H9 (cell line): ENCODE results near the gene ZNF816. TPM values are rescaled to one million over a fixed set of nuclear protein-coding genes. Genes with fewer than 3 reads are reported as not detected.

Experiments
- DNase-seq: peaks from one replicate; pipeline ENCODE4 v3.0.0-alpha.2; 2017
- H2AFZ ChIP-seq: one replicate; pipeline ENCODE4 v1.6.1; 2013; ENCODE audit warnings: mild to moderate bottlenecking, low read length, control low read depth, moderate library complexity
- H2AK5ac ChIP-seq: 2 replicates; pipeline ENCODE4 v1.6.1; 2013; ENCODE audit warnings: low read length, control low read depth, mixed read lengths; ENCODE audit not compliant: insufficient read length
- H2BK120ac ChIP-seq: one replicate; pipeline ENCODE4 v1.6.1; 2013; ENCODE audit warnings: low read depth, mild to moderate bottlenecking, low read length, control low read depth, inconsistent platforms; ENCODE audit not compliant: poor library complexity, severe bottlenecking
- H2BK12ac ChIP-seq: 2 replicates; pipeline ENCODE4 v1.6.1; 2013; ENCODE audit warnings: low read length, control low read depth, mixed read lengths, low read depth; ENCODE audit not compliant: insufficient read length
- H2BK15ac ChIP-seq: 2 replicates; pipeline ENCODE4 v1.6.1; 2013; ENCODE audit warnings: low read depth, low read length, control low read depth
- H2BK20ac ChIP-seq: one replicate; pipeline ENCODE4 v1.6.1; 2013; ENCODE audit warnings: low read depth, mild to moderate bottlenecking, low read length, control low read depth, inconsistent platforms; ENCODE audit not compliant: poor library complexity, severe bottlenecking
- H2BK5ac ChIP-seq: 2 replicates; pipeline ENCODE4 v1.6.1; 2013; ENCODE audit warnings: low read length, control low read depth, mixed read lengths; ENCODE audit not compliant: insufficient read length
- H3K14ac ChIP-seq: 2 replicates; pipeline ENCODE4 v1.6.1; 2013; ENCODE audit warnings: low read length, control low read depth; ENCODE audit not compliant: insufficient read depth
- H3K18ac ChIP-seq: 2 replicates; pipeline ENCODE4 v1.6.1; 2013; ENCODE audit warnings: low read depth, mild to moderate bottlenecking, mixed read lengths, low read length, control low read depth; ENCODE audit not compliant: insufficient read length
- H3K23ac ChIP-seq: 2 replicates; pipeline ENCODE4 v1.6.1; 2013; ENCODE audit warnings: low read length, control low read depth, mixed read lengths, low read depth; ENCODE audit not compliant: insufficient read length
- H3K23me2 ChIP-seq: 2 replicates; pipeline ENCODE4 v1.6.1; 2013; ENCODE audit warnings: low read depth, mild to moderate bottlenecking, mixed read lengths, low read length, control low read depth; ENCODE audit not compliant: insufficient read length, poor library complexity, severe bottlenecking
- H3K27ac ChIP-seq: 2 replicates; pipeline ENCODE4 v1.5.1; 2013; ENCODE audit warnings: low read length, control low read depth, mixed read lengths, low read depth; ENCODE audit not compliant: insufficient read length
- H3K27me3 ChIP-seq: 2 replicates; pipeline ENCODE4 v1.6.1; 2013; ENCODE audit warnings: low read length, control low read depth, inconsistent platforms; ENCODE audit not compliant: insufficient read depth
- H3K4ac ChIP-seq: 2 replicates; pipeline ENCODE4 v1.6.1; 2013; ENCODE audit warnings: low read depth, mild to moderate bottlenecking, control low read depth, inconsistent platforms, low read length, moderate library complexity
- H3K4me1 ChIP-seq: 2 replicates; pipeline ENCODE4 v1.6.1; 2013; ENCODE audit warnings: low read length, control low read depth, inconsistent platforms; ENCODE audit not compliant: insufficient read depth
- H3K4me2 ChIP-seq: 2 replicates; pipeline ENCODE4 v1.6.1; 2013; ENCODE audit warnings: low read length, control low read depth, mixed read lengths; ENCODE audit not compliant: insufficient read length, insufficient read depth
- H3K56ac ChIP-seq: 2 replicates; pipeline ENCODE4 v1.6.1; 2013; ENCODE audit warnings: low read depth, mild to moderate bottlenecking, mixed read lengths, low read length, control low read depth; ENCODE audit not compliant: insufficient read length
- H3K79me1 ChIP-seq: 2 replicates; pipeline ENCODE4 v1.6.1; 2013; ENCODE audit warnings: low read depth, mild to moderate bottlenecking, moderate library complexity, low read length, control low read depth, inconsistent platforms; ENCODE audit not compliant: insufficient read depth, poor library complexity, severe bottlenecking
- H3K79me2 ChIP-seq: 2 replicates; pipeline ENCODE4 v1.6.1; 2013; ENCODE audit warnings: low read length, control low read depth, inconsistent platforms; ENCODE audit not compliant: insufficient read depth
- H3K9ac ChIP-seq: 2 replicates; pipeline ENCODE4 v1.6.1; 2013; ENCODE audit warnings: low read length, control low read depth, mixed read lengths; ENCODE audit not compliant: insufficient read length; ENCODE audit errors: extremely low read depth
- H3K9me3 ChIP-seq: one replicate; pipeline ENCODE4 v1.6.1; 2013; ENCODE audit warnings: low read depth, low read length, inconsistent platforms; ENCODE audit not compliant: control insufficient read depth
- H3T11ph ChIP-seq: one replicate; pipeline ENCODE4 v1.6.1; 2013; ENCODE audit warnings: mild to moderate bottlenecking, low read length, control low read depth, inconsistent platforms
- H4K20me1 ChIP-seq: one replicate; pipeline ENCODE4 v1.6.1; 2013; ENCODE audit not compliant: control insufficient read depth, insufficient read length, insufficient read depth
- H4K5ac ChIP-seq: 2 replicates; pipeline ENCODE4 v1.6.1; 2013; ENCODE audit warnings: low read depth, mild to moderate bottlenecking, mixed read lengths, low read length, control low read depth; ENCODE audit not compliant: insufficient read length
- H4K8ac ChIP-seq: replicated peaks from 2 replicates; pipeline ENCODE4 v1.6.1; 2013; ENCODE audit warnings: low read length, control low read depth, mixed read lengths, low read depth; ENCODE audit not compliant: insufficient read length
- H4K91ac ChIP-seq: 2 replicates; pipeline ENCODE4 v1.6.1; 2013; ENCODE audit warnings: low read depth, mild to moderate bottlenecking, moderate library complexity, mixed read lengths, low read length, control low read depth; ENCODE audit not compliant: insufficient read length
- H3K27ac Mint-ChIP-seq, 3 experiments: 2 replicates in 2 of 3; 3 replicates in 1 of 3; pipeline ENCODE4 v1.8.0; 2020 to 2021; ENCODE audit warnings: mixed read lengths in 3 of 3, mild to moderate bottlenecking in 1 of 3, moderate library complexity in 1 of 3
- H3K27me3 Mint-ChIP-seq: 2 replicates; pipeline ENCODE4 v1.8.0; 2021; ENCODE audit warnings: low read depth, mild to moderate bottlenecking, moderate library complexity, mixed read lengths
- H3K36me3 Mint-ChIP-seq, 3 experiments: 2 replicates in 2 of 3; 3 replicates in 1 of 3; pipeline ENCODE4 v1.8.0; 2020 to 2021; ENCODE audit warnings: low read depth in 3 of 3, mixed read lengths in 3 of 3; ENCODE audit not compliant: insufficient read depth in 1 of 3
- H3K4me1 Mint-ChIP-seq, 2 experiments: 2 replicates each; pipeline ENCODE4 v1.8.0; 2020; ENCODE audit warnings: mixed read lengths in 2 of 2
- H3K4me3 Mint-ChIP-seq, 2 experiments: 2 replicates in 1 of 2; 3 replicates in 1 of 2; pipeline ENCODE4 v1.8.0; 2020 to 2021; ENCODE audit warnings: mild to moderate bottlenecking in 2 of 2, mixed read lengths in 2 of 2, moderate library complexity in 1 of 2
- H3K9me3 Mint-ChIP-seq, 2 experiments: 2 replicates in 1 of 2; 3 replicates in 1 of 2; pipeline ENCODE4 v1.8.0; 2020; ENCODE audit warnings: mild to moderate bottlenecking in 2 of 2, mixed read lengths in 2 of 2, moderate library complexity in 1 of 2
- CTCF ChIP-seq: fragments of 200-600 bp; sonication (generic); conservative IDR thresholded peaks from 3 replicates; pipeline ENCODE4 v1.8.0; 2021; ENCODE audit warnings: antibody characterized with exemption, mild to moderate bottlenecking
- WGBS: extraction: QIAGEN DNeasy Blood & Tissue Kit; methylation state at CpG from one replicate; pipeline ENCODE4 v1.1.7; 2013; ENCODE audit warnings: missing lambda C conversion rate, low lambda C conversion rate, mixed read lengths; ENCODE audit not compliant: insufficient read length; ENCODE audit errors: extremely low coverage; 5-methylcytosine and 5-hydroxymethylcytosine counted together
- total RNA-seq: library from RNA; stranded (reverse); gene quantifications from 2 replicates; pipeline ENCODE4 v1.2.1, GENCODE V29; 2021

The ZNF816 gene
- total RNA-seq, 1 experiment from 2014 or later, result 15.1 TPM

GRCh38 chr19:52942386-52943133 lies 20.1 kb downstream of the ZNF816 start:
- no peak overlapping the region for H2AK5ac ChIP-seq
- H3T11ph ChIP-seq, result no peak overlapping the region
- peak; percentile 94 for DNase-seq
- no CpG with 5 or more reads among the region's 43 CpGs for WGBS
- H3K4me3 Mint-ChIP-seq, result peak overlapping the region; percentile 93 to 94
- H4K8ac ChIP-seq, result no peak overlapping the region
- H3K27me3 Mint-ChIP-seq, result no peaks in the 10 kb centered on the region; the same call in 1 of the 2 replicates
- H3K23me2 ChIP-seq, result peaks cover 4% of the 10 kb centered on the region
- no peak overlapping the region for H3K4ac ChIP-seq
- H2AFZ ChIP-seq, result no peak overlapping the region
- H2BK15ac ChIP-seq, result no peak overlapping the region
- H3K18ac ChIP-seq, result peak overlapping the region; percentile 70
- no peak overlapping the region for H3K27ac ChIP-seq
- H3K14ac ChIP-seq, result peak overlapping the region; percentile 39
- peaks cover 6% of the 10 kb centered on the region for H3K79me1 ChIP-seq
- peaks cover 34 to 49% of the 10 kb centered on the region in 2 experiments for H3K4me1 Mint-ChIP-seq
- no peak overlapping the region for H4K91ac ChIP-seq
- H3K9me3 Mint-ChIP-seq, result peaks cover 3 to 4% of the 10 kb centered on the region in 2 experiments; a peak in 4 of 5 replicates
- peak overlapping the region; percentile 80 for H3K9ac ChIP-seq
- H2BK12ac ChIP-seq, result no peak overlapping the region
- H3K79me2 ChIP-seq, result peaks cover 6% of the 10 kb centered on the region; the same call in 1 of the 2 replicates
- no peak overlapping the region for H2BK20ac ChIP-seq
- no peaks in the 10 kb centered on the region for H3K27me3 ChIP-seq
- peak overlapping the region; percentile 86 for H3K4me2 ChIP-seq
- no peak overlapping the region for H3K56ac ChIP-seq
- peaks cover 8 to 9% (median 8%) of the 10 kb centered on the region in 3 experiments; a peak in 3 of 7 replicates for H3K36me3 Mint-ChIP-seq
- H3K23ac ChIP-seq, result no peak overlapping the region
- no peak overlapping the region for H4K5ac ChIP-seq
- H2BK120ac ChIP-seq, result no peak overlapping the region
- H4K20me1 ChIP-seq, result no peaks in the 10 kb centered on the region
- H3K27ac Mint-ChIP-seq, result peak overlapping the region; percentile 90 to 97 (median 94)
- H3K9me3 ChIP-seq, result no peaks in the 10 kb centered on the region
- no peak for TF ChIP-seq CTCF
- peaks cover 6% of the 10 kb centered on the region; the same call in 1 of the 2 replicates for H3K4me1 ChIP-seq
- no peak overlapping the region for H2BK5ac ChIP-seq
